Measurements from ENCODE around the gene TTC24.

TTC24 gene

DNA sequence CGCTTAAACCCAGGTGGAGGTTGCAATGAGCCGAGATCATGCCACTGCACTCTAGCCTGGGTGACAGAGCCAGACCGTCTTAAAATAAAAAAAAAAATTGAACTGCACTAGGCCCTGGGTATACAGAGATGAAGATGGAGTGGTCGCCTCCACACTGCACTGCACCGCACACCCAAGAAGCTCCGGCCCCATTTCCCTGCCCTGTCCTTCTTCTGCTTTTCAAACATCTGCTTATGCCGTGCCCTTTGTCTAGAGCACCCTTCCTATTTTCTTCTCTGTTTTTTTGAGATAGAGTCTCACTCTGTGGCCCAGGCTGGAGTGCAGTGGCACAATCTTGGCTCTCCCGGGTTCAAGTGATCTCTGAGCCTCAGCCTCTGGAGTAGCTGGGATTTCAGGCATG, 24.6 kb upstream of the TTC24 start:
- no peak for DNase-seq (ENCODE audit: low read depth, low spot score)

DNA sequence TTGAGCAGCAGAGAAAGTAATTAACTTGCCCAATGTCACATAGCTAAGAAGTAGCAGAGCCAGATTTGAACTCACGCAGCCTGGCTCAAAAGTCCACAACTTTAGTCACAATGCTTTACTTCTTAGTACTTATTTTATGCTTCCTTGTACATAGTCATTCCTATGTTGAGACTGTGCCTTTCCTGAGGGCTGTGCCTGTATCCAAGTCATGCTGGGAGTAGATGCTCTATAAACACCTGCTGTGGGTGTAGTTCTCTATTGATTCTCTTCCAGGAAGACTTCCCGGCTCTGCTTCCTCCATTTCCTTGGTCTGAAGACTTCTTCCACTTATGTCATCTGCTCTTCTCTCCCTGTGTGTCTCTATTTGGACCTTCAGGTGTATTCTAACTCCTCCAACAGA, 23.8 kb upstream of the TTC24 start:
- no peak for DNase-seq (ENCODE audit: low read depth, low spot score)

DNA sequence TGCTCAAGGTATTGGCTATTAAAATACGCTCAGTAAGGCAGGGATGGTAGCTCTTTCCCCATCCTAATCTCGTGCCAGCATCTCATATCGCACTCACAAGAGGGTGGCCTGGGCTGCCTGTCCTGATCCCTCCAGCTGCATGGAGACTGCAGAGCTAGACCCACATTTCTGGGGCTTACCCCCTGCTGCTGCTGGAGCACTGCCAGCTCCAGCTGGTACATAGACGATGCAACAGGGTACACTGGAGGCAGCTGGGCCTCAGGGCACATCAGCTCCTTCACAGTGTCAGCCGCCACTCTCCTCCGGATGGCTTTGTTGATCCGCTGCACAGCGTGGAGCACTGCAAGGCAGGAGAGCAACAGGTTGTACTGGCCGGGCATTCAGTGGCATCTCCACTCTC, 23.2 kb upstream of the TTC24 start:
- no peak for DNase-seq (ENCODE audit: low read depth, low spot score)

DNA sequence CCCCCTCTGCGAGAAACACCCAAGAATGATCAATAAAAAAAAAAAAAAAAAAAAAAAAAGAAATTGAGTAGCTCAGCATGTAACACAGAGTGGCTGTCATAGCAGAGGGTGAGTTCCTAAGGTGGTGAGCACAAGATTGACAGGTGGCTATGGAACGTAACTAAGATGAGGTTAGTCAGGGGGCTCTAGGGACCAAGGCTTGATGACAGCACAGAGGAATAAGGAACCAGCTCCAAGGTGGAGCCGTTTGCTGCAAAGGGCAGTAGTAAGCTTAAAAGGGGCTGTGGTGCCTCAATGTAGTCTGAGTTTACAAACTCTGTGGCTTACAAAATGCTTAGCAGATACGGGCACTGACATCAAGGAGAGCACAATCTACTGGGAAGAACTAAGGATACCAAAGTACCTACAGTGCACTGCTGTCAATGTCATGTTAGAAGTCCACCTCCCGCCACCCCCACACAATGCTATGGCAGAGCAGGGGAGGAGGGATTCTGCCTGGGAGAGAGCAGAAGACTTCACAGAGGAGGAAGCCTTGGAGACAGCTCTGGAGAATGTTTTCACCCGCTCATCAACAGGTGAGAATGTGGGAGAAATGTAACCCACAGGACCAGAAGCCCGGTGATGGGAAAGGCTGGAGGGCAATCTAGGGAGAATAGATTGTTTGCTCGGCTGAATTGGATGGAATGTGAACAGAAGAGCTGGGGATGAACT, 20.3 kb upstream of the TTC24 start:
- DNase-seq (ENCODE audit: low read depth, low spot score) = no peak

DNA sequence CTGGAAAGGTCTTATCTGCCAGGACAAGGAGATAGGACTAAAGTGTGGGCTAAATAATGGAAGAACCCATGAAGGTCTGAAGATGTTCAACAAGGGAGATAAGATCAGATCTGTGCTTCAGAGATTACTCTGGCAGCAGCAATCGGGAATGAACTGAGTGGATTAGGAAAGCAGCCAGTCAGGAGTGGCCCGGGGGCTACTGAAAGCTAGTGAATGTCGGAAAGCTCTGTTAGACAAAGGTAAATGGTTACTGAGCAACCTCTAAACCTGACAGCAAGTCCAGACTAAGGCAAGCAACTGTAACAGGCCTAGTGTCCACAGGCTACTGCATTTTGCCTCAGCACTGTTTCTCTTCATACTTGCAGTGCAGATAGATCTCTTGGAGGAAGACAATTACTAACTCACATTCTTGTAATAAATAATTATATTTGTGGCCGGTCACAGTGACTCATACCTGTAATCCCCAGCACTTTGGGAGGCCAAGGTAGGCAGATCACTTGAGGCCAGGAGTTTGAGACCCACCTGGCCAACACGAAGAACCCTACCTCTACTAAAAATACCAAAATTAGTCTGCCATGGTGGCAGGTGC, 19.6 kb upstream of the TTC24 start:
- no peak for DNase-seq (ENCODE audit: low read depth, low spot score)

- DNase-seq (ENCODE audit: low read depth, low spot score) = no peak
Measured at GRCh38 chr1:156560585-156561163, 18.8 kb upstream of the TTC24 start.

- no peak for DNase-seq (ENCODE audit: low read depth, low spot score)
Measured at GRCh38 chr1:156565519-156565918, 14.0 kb upstream of the TTC24 start.

DNA sequence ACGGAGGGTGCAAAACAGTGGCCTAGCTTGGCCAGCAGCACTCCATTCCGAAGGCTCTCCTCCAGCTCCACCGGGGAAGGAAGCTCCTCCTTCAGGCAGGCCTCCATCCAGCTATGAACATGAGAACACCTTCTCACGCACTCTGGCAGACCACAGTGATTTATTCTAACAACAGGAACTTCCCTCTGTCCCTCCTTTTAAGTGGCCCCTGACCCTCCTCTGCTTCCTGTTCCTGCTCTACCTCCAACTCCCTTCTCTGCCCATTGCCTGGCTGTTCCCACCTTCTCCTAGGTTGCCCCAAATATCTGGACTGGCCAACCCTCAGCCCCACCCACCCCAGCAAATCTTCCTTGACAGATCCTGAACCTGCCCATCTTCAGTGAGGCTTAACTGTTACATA, 13.1 kb upstream of the TTC24 start:
- no peak for DNase-seq (ENCODE audit: low read depth, low spot score)

DNA sequence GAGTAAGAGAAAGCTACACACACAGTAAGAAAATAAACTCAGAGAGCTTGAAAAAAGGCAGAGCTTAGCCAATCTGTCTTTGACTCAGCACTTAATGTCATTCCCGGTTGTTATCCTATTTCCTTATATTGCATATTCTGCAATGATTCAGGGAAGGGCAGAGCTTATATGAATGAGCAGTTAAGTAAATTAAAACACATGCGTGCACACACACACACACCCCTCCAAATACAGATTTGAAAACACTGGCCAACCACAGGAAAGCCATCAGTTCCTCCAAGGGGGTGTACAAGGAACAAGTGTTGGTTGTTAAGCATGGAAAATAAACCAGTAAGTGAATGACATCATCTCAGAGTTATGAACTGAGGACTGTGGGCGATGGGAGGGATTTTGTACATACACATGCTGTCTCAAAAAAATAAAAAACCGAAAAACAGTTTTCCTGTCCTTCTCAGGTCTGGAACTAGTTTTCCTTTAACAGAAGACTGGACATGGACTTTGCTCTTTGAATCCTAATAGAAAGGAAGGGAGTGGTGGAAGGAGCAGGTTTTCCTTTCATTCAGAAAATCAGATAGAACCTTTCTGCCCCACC, 8.2 kb upstream of the TTC24 start:
- DNase-seq (ENCODE audit: low read depth, low spot score) = no peak

DNA sequence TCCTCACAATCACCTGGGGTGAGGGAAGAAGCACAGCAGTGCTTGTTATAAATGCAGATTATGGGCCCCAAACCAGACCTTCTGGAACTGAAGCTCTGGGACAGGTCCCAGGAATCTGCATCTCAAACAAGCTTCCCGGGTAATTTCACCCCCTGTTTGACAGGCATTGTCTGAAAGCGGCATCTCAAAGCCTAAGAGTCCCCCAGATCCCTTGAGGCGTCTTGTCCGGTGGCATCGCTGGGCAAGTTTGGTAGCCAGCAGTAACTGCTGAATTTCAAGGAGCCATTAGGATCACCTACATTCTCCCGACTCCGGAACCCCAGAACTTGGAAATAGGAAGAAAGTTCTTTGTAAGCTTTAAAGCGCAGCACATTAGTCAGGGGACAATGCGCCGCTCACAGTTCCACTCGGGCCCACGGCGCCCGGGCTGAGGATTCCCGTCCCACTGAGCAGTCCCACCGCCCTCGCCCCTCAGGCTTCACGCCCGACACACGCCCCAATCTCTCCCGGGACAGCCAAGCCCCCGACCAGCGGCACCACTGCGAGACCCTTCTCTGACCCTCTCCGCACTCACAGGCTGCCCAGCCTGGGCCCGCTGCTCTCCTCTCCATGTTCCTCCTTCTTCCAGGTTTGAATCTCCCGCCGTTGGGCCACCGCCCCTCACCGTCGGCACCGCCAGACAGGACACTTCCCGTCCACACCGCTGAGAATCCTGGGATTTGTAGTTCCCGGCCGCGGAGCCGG, 7.4 kb upstream of the TTC24 start, which contains the start of gene IQGAP3:
Gene IQGAP3 (minus strand): TSS at position 647 of the 744 bp plus-strand sequence. CDS start 36 bp downstream, at position 611.
- peak; percentile 52 for DNase-seq (ENCODE audit: low read depth, low spot score)

DNA sequence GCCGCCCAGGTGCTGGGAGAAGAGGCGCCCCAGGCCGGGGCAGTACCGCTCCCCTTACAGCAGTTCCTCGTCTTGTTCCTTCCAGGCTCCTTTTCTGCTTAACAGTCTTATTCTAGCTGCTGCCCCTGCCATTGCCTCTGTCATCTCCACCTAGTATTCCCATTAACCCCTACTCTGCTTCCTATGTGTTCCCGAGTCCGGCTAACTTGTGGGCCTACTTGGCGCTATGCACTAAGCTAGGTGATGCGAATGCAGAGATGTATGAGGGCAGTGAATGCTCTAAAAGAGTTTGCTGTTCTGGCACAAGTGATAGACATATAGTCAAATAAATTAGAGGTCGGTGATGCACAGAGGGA, 6.9 kb upstream of the TTC24 start:
- no peak for DNase-seq (ENCODE audit: low read depth, low spot score)

DNA sequence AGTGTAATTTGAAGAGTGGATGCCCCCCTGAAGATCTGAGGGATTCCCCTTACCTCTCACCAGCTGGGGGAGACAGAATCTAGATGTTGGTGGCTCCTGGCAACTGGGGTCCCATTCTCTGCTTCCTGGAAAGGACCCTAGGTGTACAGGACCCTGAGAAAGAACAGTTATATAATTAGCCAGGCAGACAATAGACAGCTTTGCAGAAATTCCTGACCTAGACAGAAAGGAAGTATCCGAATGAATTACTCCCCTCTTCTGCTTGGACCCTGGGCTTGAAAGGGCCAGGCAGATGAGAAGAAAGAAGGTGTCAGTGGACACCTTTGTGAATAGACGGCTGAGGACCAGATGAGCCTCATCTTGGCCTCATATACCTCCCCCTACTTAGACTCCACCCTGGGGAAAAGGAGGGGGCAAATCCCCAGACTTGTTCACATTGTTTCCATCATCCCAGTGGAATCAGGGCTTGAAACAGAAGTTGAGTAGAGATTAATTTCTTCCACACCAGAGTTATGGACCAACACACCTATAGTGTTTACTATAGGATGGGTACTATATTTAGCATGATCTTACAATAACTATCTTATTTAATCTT, 5.4 kb upstream of the TTC24 start:
- no peak for DNase-seq (ENCODE audit: low read depth, low spot score)

- DNase-seq (ENCODE audit: low read depth, low spot score) = no peak
Measured at GRCh38 chr1:156577550-156577949, 2.0 kb upstream of the TTC24 start.

DNA sequence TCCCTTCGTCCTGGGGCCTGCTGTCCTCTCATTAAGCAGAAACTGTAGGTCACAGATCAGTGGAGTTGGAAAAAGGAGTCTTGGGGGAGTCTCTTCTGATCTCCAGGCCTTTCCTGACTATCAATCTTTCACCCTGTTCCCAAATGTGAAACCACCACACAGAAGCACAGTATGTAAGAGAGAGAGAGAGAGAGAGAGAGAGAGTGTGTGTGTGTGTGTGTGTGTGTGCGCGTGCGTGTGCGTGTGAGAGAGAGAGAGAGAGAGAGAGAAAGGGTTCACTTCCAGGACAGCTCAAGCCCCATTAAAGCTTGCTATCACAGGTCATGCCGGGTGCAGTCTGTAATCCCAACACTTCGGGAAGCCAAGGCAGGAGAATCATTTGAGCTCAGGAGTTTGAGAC, 1.5 kb upstream of the TTC24 start:
- no peak for DNase-seq (ENCODE audit: low read depth, low spot score)

DNA sequence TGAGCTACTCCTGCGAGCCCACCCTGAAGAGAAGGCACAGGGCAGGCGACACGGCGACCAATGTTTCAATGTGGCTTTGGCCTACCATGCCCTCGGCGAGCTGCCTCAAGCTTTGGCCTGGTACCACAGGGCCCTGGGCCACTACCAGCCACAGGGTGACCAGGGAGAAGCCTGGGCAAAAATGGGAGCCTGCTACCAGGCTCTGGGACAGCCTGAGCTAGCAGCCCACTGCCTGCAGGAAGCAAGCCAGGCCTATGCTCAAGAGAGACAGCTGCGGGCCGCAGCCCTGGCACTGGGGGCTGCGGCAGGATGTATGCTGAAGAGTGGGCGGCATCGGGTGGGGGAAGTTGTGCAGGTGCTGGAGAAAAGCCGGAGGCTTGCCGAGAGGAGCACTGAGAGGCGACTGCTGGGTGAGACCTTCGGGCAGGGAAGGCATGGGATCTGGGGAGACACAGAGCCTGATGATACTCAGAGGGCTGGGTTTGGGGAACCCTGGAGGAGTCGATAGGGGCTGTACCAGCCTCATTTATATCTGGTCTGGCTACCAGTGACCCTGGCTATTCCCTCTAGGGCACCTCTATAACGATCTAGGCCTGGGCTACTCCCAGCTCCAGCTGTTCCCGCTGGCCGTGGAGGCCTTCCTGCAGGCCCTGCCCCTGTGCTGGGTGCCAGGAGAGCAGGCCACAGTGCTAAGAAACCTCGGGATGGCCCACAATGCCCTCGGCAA, 2.3 kb downstream of the TTC24 start:
- no peak for DNase-seq (ENCODE audit: low read depth, low spot score)

- no peak for DNase-seq (ENCODE audit: low read depth, low spot score)
Measured at GRCh38 chr1:156582388-156583017, 3.0 kb downstream of the TTC24 start.

DNA sequence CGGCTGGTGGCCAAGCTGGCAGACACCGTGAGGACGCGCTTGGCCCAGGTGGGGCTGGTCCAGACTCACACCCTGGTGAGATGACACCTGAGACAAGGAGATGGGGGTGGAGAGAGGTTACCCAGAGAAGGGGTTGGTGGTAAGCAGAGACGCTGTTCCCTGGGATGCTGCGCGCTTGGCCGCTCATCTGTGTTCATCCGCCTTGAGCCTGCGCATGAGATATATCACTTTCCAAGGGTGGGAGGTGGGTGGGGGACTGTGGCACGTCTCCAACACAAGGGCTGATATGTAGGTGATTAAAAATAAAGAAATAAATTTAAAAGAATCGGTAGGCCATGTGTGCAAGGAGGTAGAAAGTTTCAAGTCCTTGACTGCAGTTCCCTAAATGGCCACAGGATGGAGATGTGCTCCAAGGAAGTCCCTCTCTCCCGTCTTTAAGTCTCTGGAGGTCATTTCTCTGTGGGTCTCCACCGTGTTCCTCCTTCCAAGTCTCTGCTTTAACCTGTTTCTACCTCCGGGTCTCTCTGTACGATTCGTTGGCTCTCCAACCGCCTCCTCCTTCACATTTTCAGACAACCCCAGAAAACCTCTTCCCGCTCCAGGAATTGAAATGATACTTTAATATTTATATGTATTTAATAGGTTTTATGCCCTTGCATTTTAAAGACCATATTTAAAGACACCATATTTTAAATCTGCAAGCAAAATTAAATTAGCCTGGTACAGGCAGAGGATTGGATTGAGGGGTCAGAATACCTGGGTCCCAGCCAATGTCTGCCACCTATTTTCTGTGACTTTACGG, 4.5 kb downstream of the TTC24 start:
- DNase-seq (ENCODE audit: low read depth, low spot score) = peak; percentile 84

- peak; percentile 61 for DNase-seq (ENCODE audit: low read depth, low spot score)
Measured at GRCh38 chr1:156584813-156585212, 5.3 kb downstream of the TTC24 start.

- DNase-seq (ENCODE audit: low read depth, low spot score) = no peak
Measured at GRCh38 chr1:156586323-156586722, 6.8 kb downstream of the TTC24 start.
